NT2/D1 (cell line): ENCODE results near the gene WDR62.

Experiments
- SUZ12 ChIP-seq: IDR thresholded peaks from 2 replicates; pipeline ENCODE4 v1.6.1; 2011; ENCODE audit not compliant: insufficient read length, insufficient read depth; ENCODE audit errors: extremely low read depth
- YY1 ChIP-seq: IDR thresholded peaks from 2 replicates; pipeline ENCODE4 v1.6.1; 2011; ENCODE audit not compliant: insufficient read length, insufficient read depth
- ZNF274 ChIP-seq: IDR thresholded peaks from 2 replicates; pipeline ENCODE4 v1.6.1; 2011; ENCODE audit warnings: mild to moderate bottlenecking, low read depth, low read length

DNA sequence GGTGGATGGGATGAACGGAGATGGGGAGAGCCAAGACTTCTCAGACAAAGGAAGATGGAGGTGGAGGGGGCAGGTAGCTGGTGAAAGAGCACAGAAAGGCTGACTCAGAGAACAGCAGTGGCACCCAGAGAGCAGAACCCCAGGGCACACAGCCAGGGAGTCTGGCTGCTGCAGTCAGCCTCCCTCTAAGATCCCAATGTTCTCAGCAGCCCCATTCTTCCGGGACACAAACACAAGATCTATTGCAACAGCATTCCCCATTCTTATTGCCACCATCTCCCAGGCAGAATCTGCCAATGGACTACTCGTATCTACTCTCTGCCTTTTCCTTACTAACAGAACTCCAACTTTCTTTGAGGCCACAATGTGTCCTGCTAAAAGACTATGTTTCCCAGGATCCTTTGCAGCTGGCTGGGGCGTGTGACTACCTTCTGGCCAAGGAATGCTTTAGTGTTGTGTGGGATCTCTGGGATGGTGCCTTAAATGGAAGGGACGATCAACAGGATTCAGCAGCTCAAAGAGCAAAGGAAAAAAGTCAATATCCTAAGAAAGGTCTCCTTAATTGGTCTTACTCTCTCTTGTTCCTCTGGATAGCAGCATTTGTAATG is 8.2 kb upstream of the WDR62 start:
- TF ChIP-seq SUZ12 = no peak
- TF ChIP-seq ZNF274 = no peak
- TF ChIP-seq YY1 = no peak
